ENCODE measurements around the gene RPS18.

Gene RPS18

GRCh38 chr6:33305052-33305451, 33.2 kb downstream of the RPS18 start:
- no peaks in the 10 kb centered on the region for H3K9me3 ChIP-seq (ENCODE audit: insufficient read depth, low read length)
- peaks cover 24% of the 10 kb centered on the region for H3F3A ChIP-seq (ENCODE audit: insufficient read depth)
- H3K9ac ChIP-seq (ENCODE audit: low read length): no peak overlapping the region
- H3K9me2 ChIP-seq (replicated peaks; ENCODE audit: insufficient read depth, low read length): no peaks in the 10 kb centered on the region
- H4K20me1 ChIP-seq (ENCODE audit: low read depth, low read length): no peaks in the 10 kb centered on the region
- no peak overlapping the region for H3K4me2 ChIP-seq (ENCODE audit: low read depth, low read length, poor library complexity, severe bottlenecking)
- no peak for TF ChIP-seq CTCF (IDR thresholded peaks at IDR 0.05; ENCODE audit: insufficient read depth, low read length, poor library complexity, severe bottlenecking)
- TF ChIP-seq EZH2phosphoT487 (conservative IDR thresholded peaks at IDR 0.05; ENCODE audit: low read length): no peak
- no peak overlapping the region for H3K27ac ChIP-seq (ENCODE audit: low read depth, low read length)
- H3K79me2 ChIP-seq (ENCODE audit: insufficient read depth, low read length): peaks cover 52% of the 10 kb centered on the region
- H3K4me3 ChIP-seq (ENCODE audit: insufficient read depth, low read length, poor library complexity, severe bottlenecking): no peak overlapping the region
- H3K36me3 ChIP-seq (ENCODE audit: low read length): peaks cover 11% of the 10 kb centered on the region; the same call in 1 of the 2 replicates
- no peaks in the 10 kb centered on the region for H3K27me3 ChIP-seq (ENCODE audit: low read length)
- no peak overlapping the region for H2AFZ ChIP-seq (ENCODE audit: low read depth, low read length, severe bottlenecking)

GRCh38 chr6:33306356-33306755, 34.5 kb downstream of the RPS18 start:
- Histone ChIP-seq H3K36me3 (ENCODE audit: low read length) (peaks cover 11% of the 10 kb centered on the region; the same call in 1 of the 2 replicates), H3K27me3 (ENCODE audit: low read length) (no peaks in the 10 kb centered on the region), H3K4me2 (ENCODE audit: low read depth, low read length, poor library complexity, severe bottlenecking) (no peak overlapping the region), H3K4me3 (ENCODE audit: insufficient read depth, low read length, poor library complexity, severe bottlenecking) (no peak overlapping the region), H4K20me1 (ENCODE audit: low read depth, low read length) (no peaks in the 10 kb centered on the region), H2AFZ (ENCODE audit: low read depth, low read length, severe bottlenecking) (no peak overlapping the region), H3K9ac (ENCODE audit: low read length) (no peak overlapping the region), H3K79me2 (ENCODE audit: insufficient read depth, low read length) (peaks cover 55% of the 10 kb centered on the region), H3K9me3 (ENCODE audit: insufficient read depth, low read length) (no peaks in the 10 kb centered on the region), H3F3A (ENCODE audit: insufficient read depth) (peaks cover 20% of the 10 kb centered on the region), H3K9me2 (replicated peaks; ENCODE audit: insufficient read depth, low read length) (no peaks in the 10 kb centered on the region), H3K27ac (ENCODE audit: low read depth, low read length) (no peak overlapping the region)
- no peak for TF ChIP-seq EZH2phosphoT487 (conservative IDR thresholded peaks at IDR 0.05; ENCODE audit: low read length)
- no peak for TF ChIP-seq CTCF (IDR thresholded peaks at IDR 0.05; ENCODE audit: insufficient read depth, low read length, poor library complexity, severe bottlenecking)

GRCh38 chr6:33312361-33313104, 40.7 kb downstream of the RPS18 start:
- Histone ChIP-seq H3K36me3 (ENCODE audit: low read length) (peaks cover 2% of the 10 kb centered on the region; the same call in 1 of the 2 replicates), H3K27me3 (ENCODE audit: low read length) (no peaks in the 10 kb centered on the region), H3K9ac (ENCODE audit: low read length) (peak overlapping the region; percentile 89), H3F3A (ENCODE audit: insufficient read depth) (peaks cover 50% of the 10 kb centered on the region), H3K4me2 (ENCODE audit: low read depth, low read length, poor library complexity, severe bottlenecking) (peak overlapping the region; percentile 97), H2AFZ (ENCODE audit: low read depth, low read length, severe bottlenecking) (peak overlapping the region; percentile 37), H3K27ac (ENCODE audit: low read depth, low read length) (peak overlapping the region; percentile 94), H3K79me2 (ENCODE audit: insufficient read depth, low read length) (peaks cover 50% of the 10 kb centered on the region), H3K9me2 (replicated peaks; ENCODE audit: insufficient read depth, low read length) (no peaks in the 10 kb centered on the region), H3K9me3 (ENCODE audit: insufficient read depth, low read length) (no peaks in the 10 kb centered on the region), H3K4me3 (ENCODE audit: insufficient read depth, low read length, poor library complexity, severe bottlenecking) (peak overlapping the region; percentile 95), H4K20me1 (ENCODE audit: low read depth, low read length) (no peaks in the 10 kb centered on the region)
- peak; percentile 21 for TF ChIP-seq CTCF (IDR thresholded peaks at IDR 0.05; ENCODE audit: insufficient read depth, low read length, poor library complexity, severe bottlenecking)
- no peak for TF ChIP-seq EZH2phosphoT487 (conservative IDR thresholded peaks at IDR 0.05; ENCODE audit: low read length)

Data from SU-DHL-6 (cell line).